Suprapubic skin (tissue), 4 donors: ENCODE results near the gene TCF7L2. TPM values are rescaled to one million over a fixed set of nuclear protein-coding genes. Genes with fewer than 3 reads are reported as not detected.

Experiments
- DNase-seq, 2 donors: peaks; one replicate each; pipeline ENCODE4 v3.0.0-alpha.2; 2019; ENCODE audit warnings: low spot score in 2 of 2
- H3K27ac ChIP-seq: fragments of 200-600 bp; sonication (generic); one replicate; pipeline ENCODE4 v1.5.1; 2019
- H3K27me3 ChIP-seq: fragments of 200-600 bp; sonication (generic); one replicate; pipeline ENCODE4 v1.5.1; 2019
- H3K36me3 ChIP-seq: fragments of 200-600 bp; sonication (generic); one replicate; pipeline ENCODE4 v1.5.1; 2019
- H3K4me1 ChIP-seq: fragments of 200-600 bp; sonication (generic); one replicate; pipeline ENCODE4 v1.5.1; 2019
- H3K4me3 ChIP-seq: fragments of 200-600 bp; sonication (generic); one replicate; pipeline ENCODE4 v1.5.1; 2019; ENCODE audit warnings: mild to moderate bottlenecking
- H3K9me3 ChIP-seq: fragments of 200-600 bp; sonication (generic); one replicate; pipeline ENCODE4 v1.5.1; 2019
- CTCF ChIP-seq, 2 donors: fragments of 200-600 bp in 1 of 2; fragments of 450-650 bp in 1 of 2; sonication (generic) in 1 of 2; IDR thresholded peaks; one replicate each; pipeline ENCODE4 v1.5.1; 2016 to 2019; ENCODE audit warnings: antibody characterized with exemption in 2 of 2, mild to moderate bottlenecking in 1 of 2, moderate library complexity in 1 of 2
- EP300 ChIP-seq: sonication (generic); formaldehyde crosslinking; IDR thresholded peaks from one replicate; pipeline ENCODE4 v1.6.1; 2017; ENCODE audit warnings: antibody characterized with exemption
- POLR2A ChIP-seq, 2 donors: fragments of 450-650 bp; IDR thresholded peaks; one replicate each; pipeline ENCODE4 v1.6.1; 2017; ENCODE audit warnings: antibody characterized with exemption in 2 of 2, mild to moderate bottlenecking in 2 of 2, moderate library complexity in 2 of 2
- POLR2AphosphoS5 ChIP-seq, 3 donors: sonication (generic); formaldehyde crosslinking; IDR thresholded peaks; one replicate each; pipeline ENCODE4 v1.6.1; 2017; ENCODE audit warnings: antibody characterized with exemption in 3 of 3
- WGBS: methylation state at CpG from one replicate; pipeline ENCODE4 v1.1.5; 2018; 5-methylcytosine and 5-hydroxymethylcytosine counted together
- total RNA-seq, 4 donors: library from RNA; depleted of rRNA; stranded (reverse); fragments of >200 nt; gene quantifications; one replicate each; pipeline ENCODE4 v1.1.0, GENCODE V29; 2016

Gene TCF7L2
- total RNA-seq, 4 donors from 2014 or later = 9.9 to 23.3 (median 15.2) TPM

GRCh38 chr10:112952282-112953173 is 2.5 kb downstream of the TCF7L2 start:
- peaks cover 63% of the 10 kb centered on the region for H3K4me1 ChIP-seq
- H3K9me3 ChIP-seq = no peaks in the 10 kb centered on the region
- peak in 1 of 2 donors; percentile 65 for DNase-seq
- WGBS = 3% methylated on average over 46 of the region's 59 CpGs
- H3K27ac ChIP-seq = peak overlapping the region; percentile 93
- peak overlapping the region; percentile 73 for H3K4me3 ChIP-seq
- H3K36me3 ChIP-seq = no peaks in the 10 kb centered on the region
- no peak for TF ChIP-seq CTCF (IDR thresholded peaks at IDR 0.05)
- no peak for TF ChIP-seq EP300
- TF ChIP-seq POLR2AphosphoS5 (IDR thresholded peaks at IDR 0.05) = no peak
- no peak for TF ChIP-seq POLR2A (IDR thresholded peaks at IDR 0.05)
- no peaks in the 10 kb centered on the region for H3K27me3 ChIP-seq

GRCh38 chr10:112953174-112954159 is 3.4 kb downstream of the TCF7L2 start:
- Histone ChIP-seq H3K4me3 (peak overlapping the region; percentile 73), H3K9me3 (no peaks in the 10 kb centered on the region), H3K36me3 (no peaks in the 10 kb centered on the region), H3K27me3 (no peaks in the 10 kb centered on the region), H3K4me1 (peaks cover 70% of the 10 kb centered on the region), H3K27ac (peak overlapping the region; percentile 93)
- TF ChIP-seq POLR2AphosphoS5 (IDR thresholded peaks at IDR 0.05) (no peak), CTCF (IDR thresholded peaks at IDR 0.05) (no peak), POLR2A (IDR thresholded peaks at IDR 0.05) (no peak), EP300 (no peak)
- 23% methylated on average over 26 of the region's 26 CpGs for WGBS
- DNase-seq = no peak

GRCh38 chr10:112954974-112955581 is 5.0 kb downstream of the TCF7L2 start:
- H3K27ac ChIP-seq = peak overlapping the region; percentile 56
- TF ChIP-seq EP300 = no peak
- TF ChIP-seq CTCF (IDR thresholded peaks at IDR 0.05) = no peak
- no peak for TF ChIP-seq POLR2AphosphoS5 (IDR thresholded peaks at IDR 0.05)
- TF ChIP-seq POLR2A (IDR thresholded peaks at IDR 0.05) = no peak
- no peaks in the 10 kb centered on the region for H3K36me3 ChIP-seq
- H3K9me3 ChIP-seq = no peaks in the 10 kb centered on the region
- peaks cover 68% of the 10 kb centered on the region for H3K4me1 ChIP-seq
- H3K27me3 ChIP-seq = no peaks in the 10 kb centered on the region
- DNase-seq = no peak
- 30% methylated on average over 7 of the region's 7 CpGs for WGBS
- H3K4me3 ChIP-seq = peak overlapping the region; percentile 73

GRCh38 chr10:112955582-112956421 is 5.8 kb downstream of the TCF7L2 start:
- Histone ChIP-seq H3K9me3 (no peaks in the 10 kb centered on the region), H3K4me1 (peaks cover 70% of the 10 kb centered on the region), H3K36me3 (no peaks in the 10 kb centered on the region), H3K27ac (peak overlapping the region; percentile 56), H3K27me3 (no peaks in the 10 kb centered on the region), H3K4me3 (peak overlapping the region; percentile 73)
- no peak for TF ChIP-seq POLR2A (IDR thresholded peaks at IDR 0.05)
- no peak for TF ChIP-seq EP300
- TF ChIP-seq POLR2AphosphoS5 (IDR thresholded peaks at IDR 0.05) = no peak
- TF ChIP-seq CTCF (IDR thresholded peaks at IDR 0.05) = no peak
- WGBS = 16% methylated on average over 12 of the region's 12 CpGs
- no peak for DNase-seq
